Glutamatergic neuron (in vitro differentiated cells): ENCODE data around the gene KCTD8. TPM values are rescaled to one million over a fixed set of nuclear protein-coding genes. Genes with fewer than 3 reads are reported as not detected.
A peak's percentile ranks its signal among the peaks of the same experiment; 100 is the strongest.

Experiments used
- DNase-seq: peaks from one replicate; pipeline ENCODE4 v3.0.0; 2022
- H3K27ac Mint-ChIP-seq: one replicate; pipeline ENCODE4 v1.8.0; 2020; ENCODE audit warnings: mild to moderate bottlenecking, mixed read lengths, inconsistent platforms; ENCODE audit not compliant: unreplicated experiment
- H3K27me3 Mint-ChIP-seq: one replicate; pipeline ENCODE4 v1.8.0; 2020; ENCODE audit warnings: mild to moderate bottlenecking, moderate library complexity, mixed read lengths, inconsistent platforms; ENCODE audit not compliant: unreplicated experiment
- H3K36me3 Mint-ChIP-seq: one replicate; pipeline ENCODE4 v1.8.0; 2020; ENCODE audit warnings: mild to moderate bottlenecking, mixed read lengths, inconsistent platforms; ENCODE audit not compliant: unreplicated experiment
- H3K4me1 Mint-ChIP-seq: one replicate; pipeline ENCODE4 v1.8.0; 2020; ENCODE audit warnings: mild to moderate bottlenecking, low read depth, mixed read lengths, inconsistent platforms; ENCODE audit not compliant: unreplicated experiment
- H3K4me3 Mint-ChIP-seq: one replicate; pipeline ENCODE4 v1.8.0; 2020; ENCODE audit warnings: mild to moderate bottlenecking, mixed read lengths, inconsistent platforms; ENCODE audit not compliant: unreplicated experiment
- H3K9me3 Mint-ChIP-seq: one replicate; pipeline ENCODE4 v1.8.0; 2020; ENCODE audit warnings: mild to moderate bottlenecking, moderate library complexity, mixed read lengths, inconsistent platforms; ENCODE audit not compliant: unreplicated experiment
- CTCF ChIP-seq: fragments of 200-600 bp; sonication (generic); IDR thresholded peaks from one replicate; pipeline ENCODE4 v1.5.0; 2021; ENCODE audit not compliant: partially characterized antibody, unreplicated experiment
- long read RNA-seq: library from polyadenylated mRNA; unstranded; transcript quantifications from one replicate; pipeline ENCODE4 v2.0.0, GENCODE V29; 2020; ENCODE audit not compliant: unreplicated experiment
- total RNA-seq: library from RNA; stranded (reverse); fragmentation: NEBNext Ultra II Directional; extraction: Animal tissue kit (Norgen Biotek cat#: 25700); gene quantifications from one replicate; pipeline ENCODE4 v1.2.1, GENCODE V29; 2021; ENCODE audit not compliant: unreplicated experiment

Gene KCTD8
- 23.2 TPM for total RNA-seq
- long read RNA-seq, partial matches to known transcripts = 0 of 2 reads
- long read RNA-seq, other reads (novel, unspliced or antisense) = 1 of 2 reads

GRCh38 chr4:44448521-44449461, at the start of gene KCTD8:
Gene KCTD8 (minus strand): TSS chr4:44448809.
- Mint-ChIP-seq H3K4me3 (peak within 1 kb of the TSS; percentile 96), H3K36me3 (no peaks in the 10 kb centered on the region), H3K27ac (peak within 1 kb of the TSS; percentile 96), H3K9me3 (peaks cover 22% of the 10 kb centered on the region), H3K27me3 (peaks cover 15% of the 10 kb centered on the region), H3K4me1 (peaks cover 22% of the 10 kb centered on the region)
- peak; percentile 97 for DNase-seq
- TF ChIP-seq CTCF = peak; percentile 94

DNA sequence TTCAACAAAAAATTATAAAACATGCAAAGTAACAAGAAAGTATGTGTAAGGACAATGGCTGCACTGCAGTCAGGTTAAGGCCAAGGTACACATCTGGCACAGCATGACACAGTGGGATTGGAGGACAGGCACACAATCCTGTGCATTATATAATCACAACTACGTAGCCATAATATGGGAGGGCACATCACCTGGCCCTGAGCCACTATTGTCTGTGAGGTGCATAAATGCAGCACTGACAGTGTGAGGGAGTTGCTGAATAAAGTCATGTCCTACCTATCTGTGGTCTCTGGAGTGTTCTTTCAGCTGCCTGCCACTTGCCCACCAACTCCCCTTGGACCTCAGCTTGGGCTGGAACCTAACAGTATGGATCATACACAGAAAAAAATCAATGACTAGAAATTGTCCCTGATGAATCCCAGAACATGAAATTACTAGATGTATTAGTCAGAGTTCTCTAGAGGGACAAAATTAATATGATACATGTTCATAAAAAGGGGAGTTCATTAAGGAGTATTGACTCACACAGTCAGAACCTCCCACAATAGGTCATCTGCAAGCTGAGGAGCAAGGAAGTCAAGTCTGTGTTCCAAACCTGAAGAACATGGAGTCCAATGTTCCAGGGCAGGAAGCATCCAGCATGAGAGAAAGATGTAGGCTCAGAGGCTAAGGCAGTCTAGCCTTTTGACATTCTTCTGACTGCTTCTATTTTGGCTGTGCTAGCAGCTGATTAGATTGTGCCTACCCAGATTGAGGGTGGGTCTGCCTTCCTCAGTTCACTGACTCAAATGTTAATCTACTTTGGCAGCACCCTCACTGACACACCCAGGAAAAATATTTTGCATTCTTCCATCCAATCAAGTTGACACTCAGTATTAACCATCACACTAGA, 46.4 kb upstream of the KCTD8 start:
- Mint-ChIP-seq H3K27me3 (no peaks in the 10 kb centered on the region), H3K4me3 (no peak overlapping the region), H3K9me3 (no peaks in the 10 kb centered on the region), H3K27ac (no peak overlapping the region), H3K4me1 (no peaks in the 10 kb centered on the region), H3K36me3 (no peaks in the 10 kb centered on the region)
- TF ChIP-seq CTCF = no peak
- DNase-seq = no peak

DNA sequence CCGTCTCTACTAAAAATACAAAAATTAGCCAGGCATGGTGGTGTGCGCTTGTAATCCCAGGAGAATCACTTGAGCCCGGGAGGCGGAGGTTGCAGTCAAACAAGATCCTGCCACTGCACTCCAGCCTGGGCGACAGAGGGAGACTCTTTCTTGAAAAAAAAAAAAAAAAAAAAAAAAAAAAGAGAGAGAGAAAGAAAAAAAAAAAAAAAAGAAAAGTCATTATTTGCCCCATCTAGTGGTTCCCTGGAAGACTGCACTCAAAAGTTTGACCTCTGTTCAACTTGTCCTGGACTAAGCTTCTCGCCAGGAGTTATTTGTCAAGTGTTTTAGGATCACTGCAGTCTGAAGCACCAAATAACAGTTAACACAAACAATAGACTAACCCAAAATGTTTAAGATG, 45.3 kb upstream of the KCTD8 start:
- H3K27ac Mint-ChIP-seq = no peak overlapping the region
- H3K36me3 Mint-ChIP-seq = no peaks in the 10 kb centered on the region
- no peaks in the 10 kb centered on the region for H3K27me3 Mint-ChIP-seq
- DNase-seq = no peak
- peak; percentile 67 for TF ChIP-seq CTCF
- H3K9me3 Mint-ChIP-seq = no peaks in the 10 kb centered on the region
- H3K4me1 Mint-ChIP-seq = no peaks in the 10 kb centered on the region
- no peak overlapping the region for H3K4me3 Mint-ChIP-seq

- no peak for DNase-seq
- Mint-ChIP-seq H3K27me3 (no peaks in the 10 kb centered on the region), H3K9me3 (no peaks in the 10 kb centered on the region), H3K27ac (no peak overlapping the region), H3K36me3 (peaks cover 8% of the 10 kb centered on the region), H3K4me3 (no peak overlapping the region), H3K4me1 (no peaks in the 10 kb centered on the region)
- no peak for TF ChIP-seq CTCF
Measured at GRCh38 chr4:44487341-44487740, 38.7 kb upstream of the KCTD8 start.
